ENCODE results near the gene KIAA0753.

The KIAA0753 gene

GRCh38 chr17:6587310-6587709 is 53.2 kb downstream of the KIAA0753 start:
- H3K79me2 ChIP-seq (ENCODE audit: insufficient read depth, low read length): no peaks in the 10 kb centered on the region
- H3K27ac ChIP-seq (ENCODE audit: low read depth, low read length, poor library complexity, severe bottlenecking): no peak overlapping the region
- TF ChIP-seq CTCF (IDR thresholded peaks at IDR 0.05; ENCODE audit: low read length): no peak
- no peak for TF ChIP-seq EZH2 (IDR thresholded peaks at IDR 0.05; ENCODE audit: borderline replicate concordance, low read length)
- H3K9ac ChIP-seq (ENCODE audit: low read length): no peak overlapping the region
- peaks cover 8% of the 10 kb centered on the region for H3K9me3 ChIP-seq (ENCODE audit: low read length)
- no peak overlapping the region for H3K4me3 ChIP-seq (ENCODE audit: low read depth, low read length, poor library complexity, severe bottlenecking)
- peaks cover 82% of the 10 kb centered on the region for H3K36me3 ChIP-seq (ENCODE audit: insufficient read depth, low read length)
- no peaks in the 10 kb centered on the region for H3K27me3 ChIP-seq (ENCODE audit: insufficient read depth, low read length)
- no peak overlapping the region for H2AFZ ChIP-seq (ENCODE audit: low read length)
- no peaks in the 10 kb centered on the region for H3K9me2 ChIP-seq (ENCODE audit: low read depth, low read length)
- H3K4me1 ChIP-seq (ENCODE audit: insufficient read depth, low read length, severe bottlenecking): no peaks in the 10 kb centered on the region
- no peak overlapping the region for H3K4me2 ChIP-seq (ENCODE audit: low read length)
- H4K20me1 ChIP-seq (ENCODE audit: insufficient read depth, low read length): no peaks in the 10 kb centered on the region
- no peaks in the 10 kb centered on the region for H3F3A ChIP-seq (ENCODE audit: insufficient read depth, low read length)

- Histone ChIP-seq H3K9me2 (ENCODE audit: low read depth, low read length) (no peaks in the 10 kb centered on the region), H3K9ac (ENCODE audit: low read length) (no peak overlapping the region), H3K27ac (ENCODE audit: low read depth, low read length, poor library complexity, severe bottlenecking) (no peak overlapping the region), H3F3A (ENCODE audit: insufficient read depth, low read length) (no peaks in the 10 kb centered on the region), H3K79me2 (ENCODE audit: insufficient read depth, low read length) (no peaks in the 10 kb centered on the region), H2AFZ (ENCODE audit: low read length) (no peak overlapping the region), H3K4me3 (ENCODE audit: low read depth, low read length, poor library complexity, severe bottlenecking) (no peak overlapping the region), H4K20me1 (ENCODE audit: insufficient read depth, low read length) (no peaks in the 10 kb centered on the region), H3K36me3 (ENCODE audit: insufficient read depth, low read length) (peaks cover 56% of the 10 kb centered on the region), H3K4me1 (ENCODE audit: insufficient read depth, low read length, severe bottlenecking) (no peaks in the 10 kb centered on the region), H3K4me2 (ENCODE audit: low read length) (no peak overlapping the region), H3K27me3 (ENCODE audit: insufficient read depth, low read length) (no peaks in the 10 kb centered on the region), H3K9me3 (ENCODE audit: low read length) (peaks cover 8% of the 10 kb centered on the region)
- TF ChIP-seq EZH2 (IDR thresholded peaks at IDR 0.05; ENCODE audit: borderline replicate concordance, low read length) (no peak), CTCF (IDR thresholded peaks at IDR 0.05; ENCODE audit: low read length) (no peak)
Observed at GRCh38 chr17:6583411-6583810, 57.1 kb downstream of the KIAA0753 start.

- no peaks in the 10 kb centered on the region for H3K27me3 ChIP-seq (ENCODE audit: insufficient read depth, low read length)
- H3K9me3 ChIP-seq (ENCODE audit: low read length): peaks cover 8% of the 10 kb centered on the region
- H3K4me1 ChIP-seq (ENCODE audit: insufficient read depth, low read length, severe bottlenecking): peaks cover 2% of the 10 kb centered on the region
- no peak overlapping the region for H3K9ac ChIP-seq (ENCODE audit: low read length)
- H3K36me3 ChIP-seq (ENCODE audit: insufficient read depth, low read length): peaks cover 33% of the 10 kb centered on the region
- H3K4me2 ChIP-seq (ENCODE audit: low read length): no peak overlapping the region
- no peaks in the 10 kb centered on the region for H3F3A ChIP-seq (ENCODE audit: insufficient read depth, low read length)
- no peak overlapping the region for H3K4me3 ChIP-seq (ENCODE audit: low read depth, low read length, poor library complexity, severe bottlenecking)
- no peak overlapping the region for H2AFZ ChIP-seq (ENCODE audit: low read length)
- H3K27ac ChIP-seq (ENCODE audit: low read depth, low read length, poor library complexity, severe bottlenecking): no peak overlapping the region
- no peaks in the 10 kb centered on the region for H3K79me2 ChIP-seq (ENCODE audit: insufficient read depth, low read length)
- TF ChIP-seq EZH2 (IDR thresholded peaks at IDR 0.05; ENCODE audit: borderline replicate concordance, low read length): no peak
- no peak for TF ChIP-seq CTCF (IDR thresholded peaks at IDR 0.05; ENCODE audit: low read length)
- H3K9me2 ChIP-seq (ENCODE audit: low read depth, low read length): no peaks in the 10 kb centered on the region
- no peaks in the 10 kb centered on the region for H4K20me1 ChIP-seq (ENCODE audit: insufficient read depth, low read length)
Observed at GRCh38 chr17:6580625-6581024, 59.9 kb downstream of the KIAA0753 start.
